GM12892 (cell line): Measurements from ENCODE around the gene LLPH.

ENCODE experiments used
- POLR2A ChIP-seq: IDR thresholded peaks from 2 replicates; pipeline ENCODE4 v1.6.1; 2011; ENCODE audit warnings: low read depth, low read length, control low read depth
- POLR2AphosphoS5 ChIP-seq: IDR thresholded peaks from 2 replicates; pipeline ENCODE4 v1.6.1; 2011; ENCODE audit warnings: low read depth, low read length, control low read depth

GRCh38 chr12:66107451-66107915 lies 23.1 kb downstream of the LLPH start:
- TF ChIP-seq POLR2A, result no peak
- TF ChIP-seq POLR2AphosphoS5, result no peak
